Breast epithelium (tissue), 4 donors: ENCODE measurements around the gene ROBO2. TPM values are rescaled to one million over a fixed set of nuclear protein-coding genes. Genes with fewer than 3 reads are reported as not detected.

ENCODE experiments used
- DNase-seq, 2 donors: peaks; one replicate each; pipeline ENCODE4 v3.0.0-alpha.2; 2019; ENCODE audit warnings: low spot score in 2 of 2
- H3K27ac ChIP-seq, 2 donors: fragments of 200-600 bp; sonication (generic) in 1 of 2; one replicate each; pipeline ENCODE4 v1.5.1; 2016 to 2019; ENCODE audit warnings: mild to moderate bottlenecking in 1 of 2
- H3K27me3 ChIP-seq, 2 donors: fragments of 200-600 bp; sonication (generic) in 1 of 2; one replicate each; pipeline versions ENCODE4 v1.5.1 to v1.6.0; 2017 to 2019; ENCODE audit warnings: control low read depth in 1 of 2, mild to moderate bottlenecking in 1 of 2
- H3K36me3 ChIP-seq: fragments of 200-600 bp; one replicate; pipeline ENCODE4 v1.5.1; 2019
- H3K4me1 ChIP-seq, 2 donors: fragments of 200-600 bp; sonication (generic); one replicate each; pipeline ENCODE4 v1.5.1; 2016 to 2019; ENCODE audit warnings: control low read depth in 1 of 2
- H3K4me3 ChIP-seq, 3 donors: fragments of 200-600 bp; sonication (generic); 1 replicate in 2 of 3; 2 replicates in 1 of 3; pipeline ENCODE4 v1.5.1; 2016 to 2019; ENCODE audit warnings: mild to moderate bottlenecking in 3 of 3, moderate library complexity in 2 of 3
- H3K9me3 ChIP-seq, 2 donors: fragments of 200-600 bp; sonication (generic) in 1 of 2; one replicate each; pipeline ENCODE4 v1.5.1; 2016 to 2019; ENCODE audit warnings: control low read depth in 1 of 2
- POLR2A ChIP-seq: fragments of 450-650 bp; IDR thresholded peaks from one replicate; pipeline ENCODE4 v1.6.1; 2016; ENCODE audit warnings: antibody characterized with exemption, mild to moderate bottlenecking, moderate library complexity
- POLR2AphosphoS5 ChIP-seq, 3 donors: sonication (generic); formaldehyde crosslinking; IDR thresholded peaks; one replicate each; pipeline ENCODE4 v1.6.1; 2017; ENCODE audit warnings: antibody characterized with exemption in 3 of 3
- intact Hi-C: fragments of 100-400 bp; cut with DNase I; formaldehyde crosslinking; loops from one replicate; pipeline ENCODE4 v1.15.1; 2023; ENCODE audit warnings: low total_unique reads
- total RNA-seq, 3 donors: library from RNA; depleted of rRNA; stranded (reverse); fragments of >200 nt; gene quantifications; one replicate each; pipeline ENCODE4 v1.1.0, GENCODE V29; 2016
- TF ChIP-seq, protein P1 (sequence below), 3 donors: fragments of 450-650 bp; IDR thresholded peaks; one replicate each; pipeline ENCODE4 v1.5.1; 2016 to 2017; ENCODE audit warnings: antibody characterized with exemption in 3 of 3, mild to moderate bottlenecking in 3 of 3, moderate library complexity in 3 of 3

ROBO2 gene
- total RNA-seq, 3 donors from 2014 or later, result 0.98 to 1.4 (median 1.3) TPM

- DNase-seq, result no peak
Measured at GRCh38 chr3:77411334-77411733, 371.4 kb downstream of the ROBO2 start.

GRCh38 chr3:77412021-77412438 lies 372.1 kb downstream of the ROBO2 start:
- TF ChIP-seq POLR2AphosphoS5 (IDR thresholded peaks at IDR 0.05) (no peak), POLR2A (no peak)
- TF ChIP-seq, protein P1, sequence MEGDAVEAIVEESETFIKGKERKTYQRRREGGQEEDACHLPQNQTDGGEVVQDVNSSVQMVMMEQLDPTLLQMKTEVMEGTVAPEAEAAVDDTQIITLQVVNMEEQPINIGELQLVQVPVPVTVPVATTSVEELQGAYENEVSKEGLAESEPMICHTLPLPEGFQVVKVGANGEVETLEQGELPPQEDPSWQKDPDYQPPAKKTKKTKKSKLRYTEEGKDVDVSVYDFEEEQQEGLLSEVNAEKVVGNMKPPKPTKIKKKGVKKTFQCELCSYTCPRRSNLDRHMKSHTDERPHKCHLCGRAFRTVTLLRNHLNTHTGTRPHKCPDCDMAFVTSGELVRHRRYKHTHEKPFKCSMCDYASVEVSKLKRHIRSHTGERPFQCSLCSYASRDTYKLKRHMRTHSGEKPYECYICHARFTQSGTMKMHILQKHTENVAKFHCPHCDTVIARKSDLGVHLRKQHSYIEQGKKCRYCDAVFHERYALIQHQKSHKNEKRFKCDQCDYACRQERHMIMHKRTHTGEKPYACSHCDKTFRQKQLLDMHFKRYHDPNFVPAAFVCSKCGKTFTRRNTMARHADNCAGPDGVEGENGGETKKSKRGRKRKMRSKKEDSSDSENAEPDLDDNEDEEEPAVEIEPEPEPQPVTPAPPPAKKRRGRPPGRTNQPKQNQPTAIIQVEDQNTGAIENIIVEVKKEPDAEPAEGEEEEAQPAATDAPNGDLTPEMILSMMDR (IDR thresholded peaks at IDR 0.05), result no peak
- no peaks in the 10 kb centered on the region for H3K4me1 ChIP-seq
- no peak overlapping the region for H3K4me3 ChIP-seq
- no peaks in the 10 kb centered on the region for H3K27me3 ChIP-seq
- DNase-seq, result no peak
- H3K27ac ChIP-seq, result no peak overlapping the region
- H3K9me3 ChIP-seq, result no peaks in the 10 kb centered on the region
- intact Hi-C loops, result no loop called here
- no peaks in the 10 kb centered on the region for H3K36me3 ChIP-seq

More at GRCh38 chr3:77411334-77411733, 371.4 kb downstream of the ROBO2 start:
- H3K4me1 ChIP-seq, result no peaks in the 10 kb centered on the region
- H3K27ac ChIP-seq, result no peak overlapping the region
- H3K4me3 ChIP-seq, result no peak overlapping the region
- intact Hi-C loops, result no loop called here
- no peaks in the 10 kb centered on the region for H3K9me3 ChIP-seq
- no peaks in the 10 kb centered on the region for H3K27me3 ChIP-seq
- H3K36me3 ChIP-seq, result no peaks in the 10 kb centered on the region
- TF ChIP-seq POLR2A (no peak), POLR2AphosphoS5 (IDR thresholded peaks at IDR 0.05) (no peak)
- TF ChIP-seq, protein P1 (IDR thresholded peaks at IDR 0.05), result no peak

GRCh38 chr3:77412584-77412983 lies 372.7 kb downstream of the ROBO2 start:
- H3K4me3 ChIP-seq, result no peak overlapping the region
- no peaks in the 10 kb centered on the region for H3K36me3 ChIP-seq
- H3K9me3 ChIP-seq, result no peaks in the 10 kb centered on the region
- TF ChIP-seq, protein P1 (IDR thresholded peaks at IDR 0.05), result no peak
- no peak for TF ChIP-seq POLR2A
- no peak for TF ChIP-seq POLR2AphosphoS5 (IDR thresholded peaks at IDR 0.05)
- DNase-seq, result no peak
- H3K27ac ChIP-seq, result no peak overlapping the region
- H3K27me3 ChIP-seq, result no peaks in the 10 kb centered on the region
- intact Hi-C loops, result no loop called here
- no peaks in the 10 kb centered on the region for H3K4me1 ChIP-seq

GRCh38 chr3:77414881-77415280 lies 375.0 kb downstream of the ROBO2 start:
- H3K27ac ChIP-seq, result no peak overlapping the region
- DNase-seq, result no peak
- H3K4me3 ChIP-seq, result no peak overlapping the region
- no peaks in the 10 kb centered on the region for H3K36me3 ChIP-seq
- no peaks in the 10 kb centered on the region for H3K27me3 ChIP-seq
- no peaks in the 10 kb centered on the region for H3K9me3 ChIP-seq
- H3K4me1 ChIP-seq, result no peaks in the 10 kb centered on the region
- TF ChIP-seq POLR2A, result no peak
- no peak for TF ChIP-seq POLR2AphosphoS5 (IDR thresholded peaks at IDR 0.05)
- TF ChIP-seq, protein P1 (IDR thresholded peaks at IDR 0.05), result no peak
- intact Hi-C loops, result no loop called here

DNA sequence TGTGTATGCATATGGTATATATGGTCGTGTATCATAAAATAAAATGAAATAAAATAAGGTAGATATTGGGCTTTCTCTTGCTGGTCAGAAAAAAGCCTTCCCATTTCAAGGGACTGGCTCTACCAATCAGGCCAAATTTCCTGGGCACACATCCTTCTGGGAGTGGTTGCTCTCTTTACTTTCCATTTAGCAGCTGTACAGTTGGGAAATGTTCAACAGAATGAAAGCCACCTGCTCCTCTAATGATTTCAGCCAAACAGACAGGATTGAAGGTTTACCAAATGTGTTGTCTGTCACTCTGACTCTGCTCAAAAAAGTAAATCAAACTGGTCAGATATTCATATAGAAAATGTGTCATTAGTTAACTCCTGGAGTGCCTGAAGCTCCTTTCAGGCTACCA lies 380.4 kb downstream of the ROBO2 start:
- Histone ChIP-seq H3K27me3 (no peaks in the 10 kb centered on the region), H3K36me3 (no peaks in the 10 kb centered on the region), H3K9me3 (no peaks in the 10 kb centered on the region), H3K27ac (no peak overlapping the region), H3K4me1 (no peaks in the 10 kb centered on the region), H3K4me3 (no peak overlapping the region)
- no peak for DNase-seq
- TF ChIP-seq, protein P1 (IDR thresholded peaks at IDR 0.05), result no peak
- TF ChIP-seq POLR2A (no peak), POLR2AphosphoS5 (IDR thresholded peaks at IDR 0.05) (no peak)
- intact Hi-C loops, result no loop called here
